ENCODE measurements around the gene APLP2. TPM values are rescaled to one million over a fixed set of nuclear protein-coding genes. Genes with fewer than 3 reads are reported as not detected.

Gene APLP2
- total and polyA plus RNA-seq, 9 of the 15 experiments (the other 6 are each of a cell fraction or from before 2014, with no cell fraction given) = 17.4 to 164 (median 118) TPM

DNA sequence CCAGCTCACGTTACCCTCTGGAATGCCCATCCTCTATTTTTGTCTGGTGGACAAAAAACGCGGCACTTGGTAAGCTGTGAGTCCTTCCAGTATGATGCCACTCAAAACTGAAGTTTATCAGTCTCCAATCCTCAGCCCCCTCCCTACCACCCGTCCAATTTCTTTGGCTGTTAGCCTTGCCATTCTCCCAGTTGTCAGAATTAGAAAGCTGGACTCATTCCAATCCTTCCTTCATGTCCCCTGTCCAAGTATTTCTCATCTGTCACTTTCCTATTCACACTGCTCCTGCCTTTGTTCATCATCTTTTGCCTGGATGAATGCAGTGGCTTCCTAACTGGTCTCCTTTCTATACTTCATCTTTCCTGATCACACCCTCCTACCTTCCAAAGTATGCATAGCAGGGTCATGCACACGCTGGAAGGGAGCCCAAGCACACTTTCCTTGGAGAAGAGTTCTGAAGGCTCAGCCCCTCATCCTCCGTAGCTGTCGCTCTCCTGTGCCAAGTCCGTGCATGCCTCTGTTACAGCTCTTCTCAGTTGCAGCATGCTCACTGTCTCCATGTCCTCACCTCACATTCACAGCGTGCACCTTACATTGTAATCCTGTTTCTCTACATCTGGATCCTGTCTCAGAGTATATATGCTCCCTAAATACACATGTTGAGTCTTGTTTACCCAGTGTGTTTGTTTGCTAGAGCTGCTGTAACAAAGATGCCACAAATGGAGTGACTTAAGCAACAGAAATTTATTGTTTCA, 19.4 kb downstream of the APLP2 start:
- H3K36me3 ChIP-seq (ENCODE audit: control insufficient read depth, insufficient read depth, low read length) = no peaks in the 10 kb centered on the region; the same call in 2 of the 3 replicates
- no peak overlapping the region for H2AFZ ChIP-seq (ENCODE audit: low read depth, low read length)
- ATAC-seq = peak; percentile 48
- 62% methylated on average over 9 of the region's 9 CpGs for WGBS (ENCODE audit: insufficient coverage, low coverage, missing lambda C conversion rate)
- H3K4me3 ChIP-seq = no peak overlapping the region
- H3K27me3 ChIP-seq (ENCODE audit: control insufficient read depth in 2 of 2, insufficient read depth in 2 of 2, low read length in 2 of 2) = no peaks in the 10 kb centered on the region
- peaks cover 4% of the 10 kb centered on the region for H3K9me1 ChIP-seq (ENCODE audit: control insufficient read depth, insufficient read depth, low read length)
- H3K79me2 ChIP-seq (ENCODE audit: control insufficient read depth, insufficient read depth, low read length) = peaks cover 65% of the 10 kb centered on the region
- H3K9me3 ChIP-seq (replicated peaks; ENCODE audit: control insufficient read depth, insufficient read depth, low read depth, low read length) = no peaks in the 10 kb centered on the region
- no peak for DNase-seq (ENCODE audit: extremely low read depth in 1 of 4, low spot score in 3 of 4)
- peaks cover 0 to 38% of the 10 kb centered on the region in 2 experiments; a peak in 3 of 5 replicates for H3K4me1 ChIP-seq (replicated peaks in 1 of 2; ENCODE audit: control insufficient read depth in 2 of 2, insufficient read depth in 2 of 2, low read length in 2 of 2)
- no TSS peak for BruUV-seq (replicated peaks)
- ChIA-PET CTCF (ENCODE audit: low intra/inter-chr PET ratio) (no interaction called here), POLR2A (interaction anchor here (0.6 to 1.2 kb wide), 2 partner anchors 13 to 159 kb away, joined by 3 to 4 read pairs; no protein-coding TSS in a partner anchor)
- H3K27ac ChIP-seq (ENCODE audit: extremely low read depth, low read depth, low read length) = peak overlapping the region; percentile 60; the same call in 2 of the 3 replicates
- no peaks in the 10 kb centered on the region for H4K20me1 ChIP-seq (replicated peaks; ENCODE audit: control insufficient read depth, insufficient read depth, low read length)
- H3K9ac ChIP-seq (ENCODE audit: insufficient read depth in 1 of 2, low read depth in 2 of 2, low read length in 2 of 2) = 0 out of 4 replicates have a peak overlapping the region, but pooled peaks of 1 of the 2 experiments have one; percentile 28
- intact Hi-C loops (cut with micrococcal nuclease) (no loop called here), in situ Hi-C loops (cut with MboI) (no loop called here)
- no peak for FAIRE-seq
- H3K4me2 ChIP-seq (ENCODE audit: insufficient read depth, low read length) = 0 out of 2 replicates have a peak overlapping the region, but pooled peaks have one; percentile 14
- TF ChIP-seq FOXM1 (IDR thresholded peaks at IDR 0.05; ENCODE audit: low read depth) (no peak), FOXM1 (CRISPR knock-in tag; IDR thresholded peaks at IDR 0.05; ENCODE audit: low read depth) (no peak), ZNF12 (CRISPR knock-in tag; IDR thresholded peaks at IDR 0.05) (peak; percentile 87), PTRF (tag; IDR thresholded peaks at IDR 0.05) (no peak), CREM (IDR thresholded peaks at IDR 0.05; ENCODE audit: low read depth) (no peak), ZKSCAN8 (CRISPR knock-in tag; IDR thresholded peaks at IDR 0.05) (no peak), NFIC (IDR thresholded peaks at IDR 0.05) (peak; percentile 55; the same call in 1 of the 2 replicates), ZNF436 (CRISPR knock-in tag; IDR thresholded peaks at IDR 0.05) (no peak), ZNF583 (CRISPR knock-in tag; IDR thresholded peaks at IDR 0.05) (no peak), ZNF696 (CRISPR knock-in tag; conservative IDR thresholded peaks at IDR 0.05) (no peak)
- TF ChIP-seq, protein P1, sequence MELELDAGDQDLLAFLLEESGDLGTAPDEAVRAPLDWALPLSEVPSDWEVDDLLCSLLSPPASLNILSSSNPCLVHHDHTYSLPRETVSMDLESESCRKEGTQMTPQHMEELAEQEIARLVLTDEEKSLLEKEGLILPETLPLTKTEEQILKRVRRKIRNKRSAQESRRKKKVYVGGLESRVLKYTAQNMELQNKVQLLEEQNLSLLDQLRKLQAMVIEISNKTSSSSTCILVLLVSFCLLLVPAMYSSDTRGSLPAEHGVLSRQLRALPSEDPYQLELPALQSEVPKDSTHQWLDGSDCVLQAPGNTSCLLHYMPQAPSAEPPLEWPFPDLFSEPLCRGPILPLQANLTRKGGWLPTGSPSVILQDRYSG (tag; conservative IDR thresholded peaks at IDR 0.05; ENCODE audit: low read depth) = no peak
- TF ChIP-seq, protein P2, sequence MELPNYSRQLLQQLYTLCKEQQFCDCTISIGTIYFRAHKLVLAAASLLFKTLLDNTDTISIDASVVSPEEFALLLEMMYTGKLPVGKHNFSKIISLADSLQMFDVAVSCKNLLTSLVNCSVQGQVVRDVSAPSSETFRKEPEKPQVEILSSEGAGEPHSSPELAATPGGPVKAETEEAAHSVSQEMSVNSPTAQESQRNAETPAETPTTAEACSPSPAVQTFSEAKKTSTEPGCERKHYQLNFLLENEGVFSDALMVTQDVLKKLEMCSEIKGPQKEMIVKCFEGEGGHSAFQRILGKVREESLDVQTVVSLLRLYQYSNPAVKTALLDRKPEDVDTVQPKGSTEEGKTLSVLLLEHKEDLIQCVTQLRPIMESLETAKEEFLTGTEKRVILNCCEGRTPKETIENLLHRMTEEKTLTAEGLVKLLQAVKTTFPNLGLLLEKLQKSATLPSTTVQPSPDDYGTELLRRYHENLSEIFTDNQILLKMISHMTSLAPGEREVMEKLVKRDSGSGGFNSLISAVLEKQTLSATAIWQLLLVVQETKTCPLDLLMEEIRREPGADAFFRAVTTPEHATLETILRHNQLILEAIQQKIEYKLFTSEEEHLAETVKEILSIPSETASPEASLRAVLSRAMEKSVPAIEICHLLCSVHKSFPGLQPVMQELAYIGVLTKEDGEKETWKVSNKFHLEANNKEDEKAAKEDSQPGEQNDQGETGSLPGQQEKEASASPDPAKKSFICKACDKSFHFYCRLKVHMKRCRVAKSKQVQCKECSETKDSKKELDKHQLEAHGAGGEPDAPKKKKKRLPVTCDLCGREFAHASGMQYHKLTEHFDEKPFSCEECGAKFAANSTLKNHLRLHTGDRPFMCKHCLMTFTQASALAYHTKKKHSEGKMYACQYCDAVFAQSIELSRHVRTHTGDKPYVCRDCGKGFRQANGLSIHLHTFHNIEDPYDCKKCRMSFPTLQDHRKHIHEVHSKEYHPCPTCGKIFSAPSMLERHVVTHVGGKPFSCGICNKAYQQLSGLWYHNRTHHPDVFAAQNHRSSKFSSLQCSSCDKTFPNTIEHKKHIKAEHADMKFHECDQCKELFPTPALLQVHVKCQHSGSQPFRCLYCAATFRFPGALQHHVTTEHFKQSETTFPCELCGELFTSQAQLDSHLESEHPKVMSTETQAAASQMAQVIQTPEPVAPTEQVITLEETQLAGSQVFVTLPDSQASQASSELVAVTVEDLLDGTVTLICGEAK (IDR thresholded peaks at IDR 0.05) = no peak
- TF ChIP-seq, protein P2 (CRISPR knock-in tag; IDR thresholded peaks at IDR 0.05) = no peak
